Measurements from ENCODE around the gene EIF3J. TPM values are rescaled to one million over a fixed set of nuclear protein-coding genes. Genes with fewer than 3 reads are reported as not detected.

EIF3J gene
- polyA plus RNA-seq, 2 of the 4 experiments (the other 2 are of a cell fraction), result 90.6 to 114 TPM

DNA sequence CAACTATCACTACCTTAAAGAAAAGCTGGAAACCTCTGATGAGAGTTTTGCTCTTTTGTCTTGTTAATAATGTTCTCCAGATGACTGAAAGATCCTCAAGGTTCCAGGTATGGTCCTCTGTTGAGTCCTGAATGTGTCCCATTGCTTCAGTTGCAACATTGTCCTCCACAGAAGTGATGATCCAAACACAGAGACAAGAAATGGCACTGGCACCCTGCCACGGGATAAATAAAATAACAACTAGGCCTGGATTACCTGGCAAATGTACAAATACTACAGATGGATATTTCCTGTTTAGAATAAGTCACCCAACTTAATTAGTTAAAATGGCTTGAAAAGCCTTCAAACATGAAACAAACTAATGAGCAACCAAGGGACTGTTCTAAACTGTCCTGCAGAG is 58.3 kb downstream of the EIF3J start:
- POLR2A ChIA-PET, result no interaction called here
- CTCF ChIA-PET, result interaction anchor here (1.0 kb wide), 1 partner anchor 143 kb away, joined by 3 read pairs; no protein-coding TSS in a partner anchor
- no peak for DNase-seq (ENCODE audit: low read depth in 1 of 2, low spot score in 1 of 2)
- TF ChIP-seq, protein P1, sequence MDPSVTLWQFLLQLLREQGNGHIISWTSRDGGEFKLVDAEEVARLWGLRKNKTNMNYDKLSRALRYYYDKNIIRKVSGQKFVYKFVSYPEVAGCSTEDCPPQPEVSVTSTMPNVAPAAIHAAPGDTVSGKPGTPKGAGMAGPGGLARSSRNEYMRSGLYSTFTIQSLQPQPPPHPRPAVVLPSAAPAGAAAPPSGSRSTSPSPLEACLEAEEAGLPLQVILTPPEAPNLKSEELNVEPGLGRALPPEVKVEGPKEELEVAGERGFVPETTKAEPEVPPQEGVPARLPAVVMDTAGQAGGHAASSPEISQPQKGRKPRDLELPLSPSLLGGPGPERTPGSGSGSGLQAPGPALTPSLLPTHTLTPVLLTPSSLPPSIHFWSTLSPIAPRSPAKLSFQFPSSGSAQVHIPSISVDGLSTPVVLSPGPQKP (IDR thresholded peaks at IDR 0.05; ENCODE audit: low read depth, low read length), result no peak
- TF ChIP-seq HOXA7 (CRISPR knock-in tag; IDR thresholded peaks at IDR 0.05) (no peak), HEYL (CRISPR knock-in tag; IDR thresholded peaks at IDR 0.05) (no peak), MAFK (IDR thresholded peaks at IDR 0.05; ENCODE audit: partially characterized antibody) (no peak), NR3C1 (IDR thresholded peaks at IDR 0.05) (no peak), FOSB (CRISPR knock-in tag; IDR thresholded peaks at IDR 0.05) (no peak), JUN (IDR thresholded peaks at IDR 0.05) (no peak), NPAS2 (CRISPR knock-in tag; IDR thresholded peaks at IDR 0.05; ENCODE audit: borderline replicate concordance) (no peak)
- TF ChIP-seq, protein P2, sequence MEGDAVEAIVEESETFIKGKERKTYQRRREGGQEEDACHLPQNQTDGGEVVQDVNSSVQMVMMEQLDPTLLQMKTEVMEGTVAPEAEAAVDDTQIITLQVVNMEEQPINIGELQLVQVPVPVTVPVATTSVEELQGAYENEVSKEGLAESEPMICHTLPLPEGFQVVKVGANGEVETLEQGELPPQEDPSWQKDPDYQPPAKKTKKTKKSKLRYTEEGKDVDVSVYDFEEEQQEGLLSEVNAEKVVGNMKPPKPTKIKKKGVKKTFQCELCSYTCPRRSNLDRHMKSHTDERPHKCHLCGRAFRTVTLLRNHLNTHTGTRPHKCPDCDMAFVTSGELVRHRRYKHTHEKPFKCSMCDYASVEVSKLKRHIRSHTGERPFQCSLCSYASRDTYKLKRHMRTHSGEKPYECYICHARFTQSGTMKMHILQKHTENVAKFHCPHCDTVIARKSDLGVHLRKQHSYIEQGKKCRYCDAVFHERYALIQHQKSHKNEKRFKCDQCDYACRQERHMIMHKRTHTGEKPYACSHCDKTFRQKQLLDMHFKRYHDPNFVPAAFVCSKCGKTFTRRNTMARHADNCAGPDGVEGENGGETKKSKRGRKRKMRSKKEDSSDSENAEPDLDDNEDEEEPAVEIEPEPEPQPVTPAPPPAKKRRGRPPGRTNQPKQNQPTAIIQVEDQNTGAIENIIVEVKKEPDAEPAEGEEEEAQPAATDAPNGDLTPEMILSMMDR (IDR thresholded peaks at IDR 0.05), result no peak
- TF ChIP-seq, protein P3, sequence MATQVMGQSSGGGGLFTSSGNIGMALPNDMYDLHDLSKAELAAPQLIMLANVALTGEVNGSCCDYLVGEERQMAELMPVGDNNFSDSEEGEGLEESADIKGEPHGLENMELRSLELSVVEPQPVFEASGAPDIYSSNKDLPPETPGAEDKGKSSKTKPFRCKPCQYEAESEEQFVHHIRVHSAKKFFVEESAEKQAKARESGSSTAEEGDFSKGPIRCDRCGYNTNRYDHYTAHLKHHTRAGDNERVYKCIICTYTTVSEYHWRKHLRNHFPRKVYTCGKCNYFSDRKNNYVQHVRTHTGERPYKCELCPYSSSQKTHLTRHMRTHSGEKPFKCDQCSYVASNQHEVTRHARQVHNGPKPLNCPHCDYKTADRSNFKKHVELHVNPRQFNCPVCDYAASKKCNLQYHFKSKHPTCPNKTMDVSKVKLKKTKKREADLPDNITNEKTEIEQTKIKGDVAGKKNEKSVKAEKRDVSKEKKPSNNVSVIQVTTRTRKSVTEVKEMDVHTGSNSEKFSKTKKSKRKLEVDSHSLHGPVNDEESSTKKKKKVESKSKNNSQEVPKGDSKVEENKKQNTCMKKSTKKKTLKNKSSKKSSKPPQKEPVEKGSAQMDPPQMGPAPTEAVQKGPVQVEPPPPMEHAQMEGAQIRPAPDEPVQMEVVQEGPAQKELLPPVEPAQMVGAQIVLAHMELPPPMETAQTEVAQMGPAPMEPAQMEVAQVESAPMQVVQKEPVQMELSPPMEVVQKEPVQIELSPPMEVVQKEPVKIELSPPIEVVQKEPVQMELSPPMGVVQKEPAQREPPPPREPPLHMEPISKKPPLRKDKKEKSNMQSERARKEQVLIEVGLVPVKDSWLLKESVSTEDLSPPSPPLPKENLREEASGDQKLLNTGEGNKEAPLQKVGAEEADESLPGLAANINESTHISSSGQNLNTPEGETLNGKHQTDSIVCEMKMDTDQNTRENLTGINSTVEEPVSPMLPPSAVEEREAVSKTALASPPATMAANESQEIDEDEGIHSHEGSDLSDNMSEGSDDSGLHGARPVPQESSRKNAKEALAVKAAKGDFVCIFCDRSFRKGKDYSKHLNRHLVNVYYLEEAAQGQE (IDR thresholded peaks at IDR 0.05), result no peak
- ATAC-seq, result no peak
- Histone ChIP-seq H3K9me3 (no peaks in the 10 kb centered on the region), H3K4me3 (no peak overlapping the region), H3K4me2 (no peak overlapping the region), H3K27ac (no peak overlapping the region), H3K4me1 (peaks cover 4% of the 10 kb centered on the region; the same call in 1 of the 3 replicates)
- FAIRE-seq, result no peak
- WGBS (ENCODE audit: missing lambda C conversion rate), result 100% methylated on average over 1 of the region's 1 CpG

DNA sequence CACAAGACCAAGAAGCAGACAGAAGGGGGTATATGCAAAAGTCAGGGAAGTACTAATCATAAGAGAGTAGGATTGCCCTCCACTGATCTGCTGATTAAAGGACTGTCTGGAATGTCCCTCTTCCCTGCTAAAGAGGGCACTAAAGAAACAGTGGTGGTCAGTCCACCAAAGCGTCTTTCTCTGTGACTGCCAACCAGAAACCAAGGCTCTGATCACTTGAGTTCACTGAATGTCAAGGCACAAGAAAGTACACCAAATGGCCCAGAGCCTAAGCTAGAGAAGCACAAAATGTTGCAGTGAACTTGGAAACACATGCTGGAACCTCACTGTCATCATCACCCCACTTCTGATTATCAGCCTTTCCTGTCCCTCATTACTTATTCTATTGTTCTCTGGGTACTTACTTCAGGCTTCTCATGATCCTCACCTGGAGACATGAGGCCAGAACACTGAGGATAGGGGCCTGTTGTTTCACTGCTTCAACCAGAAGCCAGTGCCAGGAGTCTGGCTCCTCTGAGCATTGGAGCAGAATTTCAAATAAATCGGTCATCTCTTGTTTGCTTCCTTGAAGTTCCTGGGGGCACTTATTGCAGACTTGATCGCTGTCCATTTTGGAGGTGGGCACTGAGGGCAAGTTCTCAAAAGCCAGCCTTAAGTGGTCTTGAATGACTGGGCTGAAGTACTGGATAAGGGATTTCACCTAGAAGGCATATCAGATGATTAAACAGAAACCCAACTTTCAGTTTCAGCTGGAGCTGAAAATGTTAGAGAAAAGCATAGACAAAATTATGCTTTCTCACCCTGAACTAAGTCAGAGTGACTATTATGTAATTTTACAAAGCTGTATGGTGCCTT is 58.9 kb downstream of the EIF3J start:
- Histone ChIP-seq H3K27ac (no peak overlapping the region), H3K9me3 (no peaks in the 10 kb centered on the region), H3K4me2 (no peak overlapping the region), H3K4me3 (no peak overlapping the region), H3K4me1 (peaks cover 4% of the 10 kb centered on the region; the same call in 1 of the 3 replicates)
- DNase-seq (ENCODE audit: low read depth in 1 of 2, low spot score in 1 of 2) (no peak), ATAC-seq (no peak), FAIRE-seq (no peak)
- CTCF ChIA-PET, result interaction anchor here (0.8 to 1.1 kb wide), 3 partner anchors 18 to 142 kb away, joined by 3 to 5 read pairs (median 3); no protein-coding TSS in a partner anchor
- POLR2A ChIA-PET, result no interaction called here
- TF ChIP-seq, protein P1 (IDR thresholded peaks at IDR 0.05; ENCODE audit: low read depth, low read length), result no peak
- TF ChIP-seq GATA3 (IDR thresholded peaks at IDR 0.05; ENCODE audit: borderline replicate concordance) (no peak), ESRRA (IDR thresholded peaks at IDR 0.05; ENCODE audit: borderline replicate concordance, low read length) (no peak), HOXB5 (CRISPR knock-in tag; IDR thresholded peaks at IDR 0.05) (no peak), ZSCAN20 (CRISPR knock-in tag; IDR thresholded peaks at IDR 0.05) (no peak), EHMT2 (IDR thresholded peaks at IDR 0.05; ENCODE audit: low read depth) (no peak), CHD4 (IDR thresholded peaks at IDR 0.05; ENCODE audit: borderline replicate concordance) (no peak), SREBF2 (IDR thresholded peaks at IDR 0.05) (no peak), RARB (CRISPR knock-in tag; IDR thresholded peaks at IDR 0.05) (no peak), POLR2AphosphoS2 (conservative IDR thresholded peaks at IDR 0.05; ENCODE audit: low read length) (no peak), FOXS1 (CRISPR knock-in tag; IDR thresholded peaks at IDR 0.05) (no peak), RFX5 (IDR thresholded peaks at IDR 0.05) (no peak), CBX8 (IDR thresholded peaks at IDR 0.05) (no peak), RAD21 (conservative IDR thresholded peaks at IDR 0.05 in 1 of 2, IDR thresholded peaks at IDR 0.05 in 1 of 2) (no peak), RCOR1 (IDR thresholded peaks at IDR 0.05; ENCODE audit: low read depth, low read length) (no peak), MAFK (IDR thresholded peaks at IDR 0.05; ENCODE audit: partially characterized antibody) (no peak)
- TF ChIP-seq, protein P4, sequence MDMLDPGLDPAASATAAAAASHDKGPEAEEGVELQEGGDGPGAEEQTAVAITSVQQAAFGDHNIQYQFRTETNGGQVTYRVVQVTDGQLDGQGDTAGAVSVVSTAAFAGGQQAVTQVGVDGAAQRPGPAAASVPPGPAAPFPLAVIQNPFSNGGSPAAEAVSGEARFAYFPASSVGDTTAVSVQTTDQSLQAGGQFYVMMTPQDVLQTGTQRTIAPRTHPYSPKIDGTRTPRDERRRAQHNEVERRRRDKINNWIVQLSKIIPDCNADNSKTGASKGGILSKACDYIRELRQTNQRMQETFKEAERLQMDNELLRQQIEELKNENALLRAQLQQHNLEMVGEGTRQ (IDR thresholded peaks at IDR 0.05), result no peak
- WGBS (ENCODE audit: missing lambda C conversion rate), result 98% methylated on average over 3 of the region's 3 CpGs

Measured in A549 (cell line).